ENCODE measurements around the gene KDM4B.
"Not testable (repeated sequence)": the region's sequence is repeated elsewhere in the genome, so short reads cannot be mapped to it uniquely, and the experiment has no call there.

KDM4B gene

GRCh38 chr19:5025027-5025426, 56.1 kb downstream of the KDM4B start:
- H3K4me3 ChIP-seq (ENCODE audit: low read length): no peak overlapping the region
- no peaks in the 10 kb centered on the region for H3K36me3 ChIP-seq (ENCODE audit: control insufficient read depth, insufficient read depth, low read length)
- H3K27ac ChIP-seq (ENCODE audit: low read depth, low read length): no peak overlapping the region
- H3K27me3 ChIP-seq (ENCODE audit: control insufficient read depth, insufficient read depth, low read length): no peaks in the 10 kb centered on the region
- H3K9ac ChIP-seq (ENCODE audit: low read length): no peak overlapping the region
- H3K4me1 ChIP-seq (ENCODE audit: control insufficient read depth, insufficient read depth, low read length): peaks cover 9% of the 10 kb centered on the region

DNA sequence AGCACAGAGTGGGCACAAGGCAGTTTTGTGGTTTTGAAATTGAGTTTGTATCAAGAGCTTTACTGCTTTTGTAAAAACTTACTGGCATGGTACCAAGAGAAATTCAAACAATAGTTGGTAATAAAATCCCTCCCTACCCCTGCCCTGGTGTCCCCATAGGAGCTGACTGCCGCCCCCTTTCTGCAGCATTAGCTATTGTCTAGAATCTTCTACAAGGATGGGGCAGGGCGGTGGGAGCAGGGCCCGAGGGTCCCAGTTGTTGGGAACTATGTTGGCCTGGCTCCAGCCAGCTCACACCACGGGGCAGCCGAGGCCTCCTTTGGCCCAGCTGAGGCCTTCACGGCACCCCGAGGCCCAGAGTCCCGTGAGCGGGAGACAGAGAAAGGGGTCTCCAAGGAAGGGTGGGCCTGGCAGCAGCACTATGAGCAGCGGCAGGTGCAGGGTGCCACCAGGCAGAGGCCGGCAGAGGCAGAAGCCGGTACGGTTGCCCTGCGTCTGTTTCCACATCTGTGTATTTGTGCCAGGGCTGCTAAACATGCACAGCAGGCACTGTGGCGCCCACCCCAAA, 57.9 kb downstream of the KDM4B start:
- Histone ChIP-seq H3K4me1 (ENCODE audit: control insufficient read depth, insufficient read depth, low read length) (peaks cover 14% of the 10 kb centered on the region), H3K27ac (ENCODE audit: low read depth, low read length) (no peak overlapping the region), H3K27me3 (ENCODE audit: control insufficient read depth, insufficient read depth, low read length) (no peaks in the 10 kb centered on the region), H3K4me3 (ENCODE audit: low read length) (no peak overlapping the region), H3K9ac (ENCODE audit: low read length) (no peak overlapping the region), H3K36me3 (ENCODE audit: control insufficient read depth, insufficient read depth, low read length) (no peaks in the 10 kb centered on the region)

GRCh38 chr19:5028229-5028886, 59.4 kb downstream of the KDM4B start:
- H3K4me3 ChIP-seq (ENCODE audit: low read length): no peak overlapping the region
- peaks cover 13% of the 10 kb centered on the region for H3K4me1 ChIP-seq (ENCODE audit: control insufficient read depth, insufficient read depth, low read length)
- H3K27ac ChIP-seq (ENCODE audit: low read depth, low read length): no peak overlapping the region
- H3K9ac ChIP-seq (ENCODE audit: low read length): no peak overlapping the region
- no peaks in the 10 kb centered on the region for H3K36me3 ChIP-seq (ENCODE audit: control insufficient read depth, insufficient read depth, low read length)
- no peaks in the 10 kb centered on the region for H3K27me3 ChIP-seq (ENCODE audit: control insufficient read depth, insufficient read depth, low read length)

DNA sequence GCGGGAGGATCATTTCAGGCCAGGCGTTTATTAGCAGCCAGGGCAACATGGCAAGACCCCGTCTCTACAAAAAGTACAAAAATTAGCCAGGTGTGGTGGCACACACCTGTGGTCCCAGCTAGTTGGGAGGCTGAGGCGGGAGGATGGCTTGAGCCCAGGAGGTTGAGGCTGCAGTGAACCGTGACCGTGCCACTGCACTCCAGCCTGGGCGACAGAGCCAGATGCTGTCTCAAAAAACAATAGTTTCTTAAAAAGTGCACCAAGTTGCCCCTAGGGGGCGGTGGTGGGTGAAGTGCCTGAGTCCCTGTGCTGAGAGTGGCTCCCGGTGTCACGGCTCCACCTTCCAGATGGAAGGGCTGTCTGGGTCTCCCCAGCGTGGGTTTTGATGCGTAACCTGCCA, 60.7 kb downstream of the KDM4B start:
- not testable (repeated sequence) for H3K9ac ChIP-seq (ENCODE audit: low read length); H3K27me3 ChIP-seq (ENCODE audit: control insufficient read depth, insufficient read depth, low read length); H3K36me3 ChIP-seq (ENCODE audit: control insufficient read depth, insufficient read depth, low read length); H3K4me1 ChIP-seq (ENCODE audit: control insufficient read depth, insufficient read depth, low read length); H3K4me3 ChIP-seq (ENCODE audit: low read length); H3K27ac ChIP-seq (ENCODE audit: low read depth, low read length)

DNA sequence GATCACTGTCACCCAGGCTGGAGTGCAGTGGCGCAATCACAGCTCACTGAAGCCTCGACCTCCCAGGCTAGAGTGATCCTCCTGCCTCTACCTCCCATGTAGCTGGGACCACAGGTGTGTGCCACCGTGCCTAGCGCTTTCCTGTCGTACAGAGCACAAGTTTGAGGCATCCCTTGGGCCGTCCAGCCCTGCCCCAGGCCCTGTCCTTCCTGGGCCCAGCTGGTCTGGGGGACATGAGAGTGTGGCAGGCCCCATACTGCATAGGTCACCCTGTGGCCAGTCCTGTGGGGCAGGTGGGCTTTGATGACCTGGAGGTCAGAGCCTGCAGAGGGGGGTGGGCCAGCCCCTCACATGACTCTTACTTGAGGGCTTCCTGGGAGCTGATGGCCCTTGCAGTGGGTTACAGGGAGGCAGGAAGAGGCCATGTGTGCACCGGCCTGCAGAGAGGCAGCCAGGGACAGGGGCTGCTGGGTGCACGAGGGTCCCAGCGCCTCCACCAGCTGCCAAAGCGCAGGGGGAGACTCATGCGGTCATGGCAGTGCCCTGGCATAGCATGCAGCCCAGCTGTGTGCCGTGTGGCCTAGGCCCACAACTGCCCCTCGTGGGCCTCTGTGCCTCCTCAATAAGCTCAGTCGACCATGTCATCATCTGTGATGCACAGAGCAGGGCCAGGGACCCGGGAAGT, 61.4 kb downstream of the KDM4B start:
- peaks cover 9% of the 10 kb centered on the region for H3K36me3 ChIP-seq (ENCODE audit: control insufficient read depth, insufficient read depth, low read length)
- no peak overlapping the region for H3K4me3 ChIP-seq (ENCODE audit: low read length)
- no peaks in the 10 kb centered on the region for H3K27me3 ChIP-seq (ENCODE audit: control insufficient read depth, insufficient read depth, low read length)
- H3K4me1 ChIP-seq (ENCODE audit: control insufficient read depth, insufficient read depth, low read length): peaks cover 12% of the 10 kb centered on the region
- H3K27ac ChIP-seq (ENCODE audit: low read depth, low read length): no peak overlapping the region
- no peak overlapping the region for H3K9ac ChIP-seq (ENCODE audit: low read length)

- Histone ChIP-seq H3K9ac (ENCODE audit: low read length) (no peak overlapping the region), H3K4me3 (ENCODE audit: low read length) (no peak overlapping the region), H3K4me1 (ENCODE audit: control insufficient read depth, insufficient read depth, low read length) (peaks cover 17% of the 10 kb centered on the region), H3K27me3 (ENCODE audit: control insufficient read depth, insufficient read depth, low read length) (no peaks in the 10 kb centered on the region), H3K36me3 (ENCODE audit: control insufficient read depth, insufficient read depth, low read length) (peaks cover 9% of the 10 kb centered on the region), H3K27ac (ENCODE audit: low read depth, low read length) (no peak overlapping the region)
These were observed 61.9 kb downstream of the KDM4B start for GRCh38 chr19:5030822-5031221.

GRCh38 chr19:5031231-5032100, 62.6 kb downstream of the KDM4B start:
- Histone ChIP-seq H3K36me3 (ENCODE audit: control insufficient read depth, insufficient read depth, low read length) (peaks cover 9% of the 10 kb centered on the region), H3K4me3 (ENCODE audit: low read length) (no peak overlapping the region), H3K27me3 (ENCODE audit: control insufficient read depth, insufficient read depth, low read length) (no peaks in the 10 kb centered on the region), H3K4me1 (ENCODE audit: control insufficient read depth, insufficient read depth, low read length) (peaks cover 18% of the 10 kb centered on the region), H3K27ac (ENCODE audit: low read depth, low read length) (no peak overlapping the region), H3K9ac (ENCODE audit: low read length) (no peak overlapping the region)

- peaks cover 9% of the 10 kb centered on the region for H3K36me3 ChIP-seq (ENCODE audit: control insufficient read depth, insufficient read depth, low read length)
- H3K4me1 ChIP-seq (ENCODE audit: control insufficient read depth, insufficient read depth, low read length): peaks cover 20% of the 10 kb centered on the region
- H3K27ac ChIP-seq (ENCODE audit: low read depth, low read length): no peak overlapping the region
- H3K27me3 ChIP-seq (ENCODE audit: control insufficient read depth, insufficient read depth, low read length): no peaks in the 10 kb centered on the region
- H3K4me3 ChIP-seq (ENCODE audit: low read length): no peak overlapping the region
- no peak overlapping the region for H3K9ac ChIP-seq (ENCODE audit: low read length)
These were observed 63.4 kb downstream of the KDM4B start for GRCh38 chr19:5032101-5032967.

DNA sequence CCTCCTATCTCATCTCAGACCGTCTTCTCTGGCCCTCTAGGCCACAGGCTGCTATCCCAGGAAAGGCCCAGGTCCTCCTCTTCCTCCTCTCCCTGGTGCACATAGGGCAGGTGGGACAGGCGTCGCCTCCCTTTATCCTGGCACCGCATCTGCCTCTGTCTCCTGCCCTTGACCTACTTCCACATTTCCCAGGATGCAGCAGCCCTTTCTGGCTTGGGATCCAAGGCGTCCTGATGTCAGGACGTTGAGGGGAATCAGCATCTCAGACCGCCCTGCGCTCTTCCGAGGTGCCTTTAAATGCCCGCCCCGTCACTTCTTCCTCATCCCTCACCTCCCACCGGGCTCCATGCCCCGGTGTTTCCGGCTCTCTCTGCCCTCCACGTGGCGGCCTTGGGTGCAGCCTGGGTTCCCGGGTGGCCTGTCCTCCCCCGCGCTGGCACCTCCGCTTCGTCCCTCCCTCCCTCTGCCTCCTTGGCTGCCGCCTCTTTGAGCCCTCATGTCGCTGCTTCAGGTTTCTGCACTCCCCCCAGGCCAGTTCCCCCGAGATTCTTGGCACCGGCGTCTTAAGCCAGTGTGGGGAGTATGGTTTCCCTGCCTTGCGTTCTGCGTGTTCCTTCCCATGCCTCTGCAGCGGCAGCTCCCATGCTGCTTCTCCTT, 66.3 kb downstream of the KDM4B start:
- no peak overlapping the region for H3K27ac ChIP-seq (ENCODE audit: low read depth, low read length)
- H3K36me3 ChIP-seq (ENCODE audit: control insufficient read depth, insufficient read depth, low read length): peaks cover 11% of the 10 kb centered on the region
- no peak overlapping the region for H3K9ac ChIP-seq (ENCODE audit: low read length)
- peaks cover 23% of the 10 kb centered on the region for H3K4me1 ChIP-seq (ENCODE audit: control insufficient read depth, insufficient read depth, low read length)
- H3K27me3 ChIP-seq (ENCODE audit: control insufficient read depth, insufficient read depth, low read length): no peaks in the 10 kb centered on the region
- H3K4me3 ChIP-seq (ENCODE audit: low read length): no peak overlapping the region

DNA sequence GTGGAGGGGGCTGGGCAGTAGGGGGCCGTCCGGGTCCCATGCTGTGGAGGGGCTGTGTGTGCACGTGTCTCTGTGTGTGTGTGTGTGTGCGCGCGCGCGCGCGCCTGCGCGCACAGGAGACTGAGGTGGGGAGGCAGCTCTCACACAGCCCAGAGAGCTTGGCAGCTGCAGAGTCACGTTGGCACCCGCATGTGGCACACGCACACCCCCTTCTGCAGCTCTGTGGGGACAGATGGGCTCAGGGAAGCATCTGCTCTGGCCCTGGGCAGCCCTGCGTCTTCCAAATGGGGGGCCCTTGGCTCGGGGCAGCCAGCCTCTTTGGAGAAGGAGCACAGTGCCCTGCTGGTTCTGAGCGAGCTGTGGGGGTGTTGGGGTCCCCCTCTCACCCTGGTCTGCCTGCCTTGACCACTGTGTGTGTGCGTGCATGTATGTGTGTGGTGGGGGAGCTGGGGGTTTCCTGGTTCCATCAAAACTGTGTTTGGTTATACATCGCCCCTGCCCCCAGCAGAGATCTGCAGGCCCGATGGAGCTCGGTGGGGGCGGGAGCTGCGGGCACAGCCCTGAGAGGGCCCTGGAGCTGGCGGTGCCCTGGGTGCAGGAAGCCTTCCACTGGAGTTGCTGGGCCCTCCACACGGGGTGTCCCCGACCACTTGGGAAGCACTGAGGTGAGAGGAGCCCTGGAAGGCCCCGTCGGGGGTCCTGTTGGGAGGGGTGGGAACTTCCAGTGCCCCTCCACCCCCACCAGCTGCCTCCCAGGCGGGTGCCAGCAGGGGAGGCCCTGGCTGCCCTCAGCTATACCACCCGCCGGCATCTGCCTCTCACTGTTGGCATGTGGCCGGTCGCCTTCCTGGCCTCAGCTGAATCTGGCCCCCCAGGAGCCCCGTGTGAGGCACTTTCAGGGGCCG, 67.1 kb downstream of the KDM4B start:
- no peaks in the 10 kb centered on the region for H3K27me3 ChIP-seq (ENCODE audit: control insufficient read depth, insufficient read depth, low read length)
- H3K27ac ChIP-seq (ENCODE audit: low read depth, low read length): no peak overlapping the region
- H3K4me1 ChIP-seq (ENCODE audit: control insufficient read depth, insufficient read depth, low read length): peaks cover 23% of the 10 kb centered on the region
- H3K9ac ChIP-seq (ENCODE audit: low read length): no peak overlapping the region
- no peak overlapping the region for H3K4me3 ChIP-seq (ENCODE audit: low read length)
- H3K36me3 ChIP-seq (ENCODE audit: control insufficient read depth, insufficient read depth, low read length): peaks cover 15% of the 10 kb centered on the region

Data from rectal smooth muscle tissue (tissue), 1 donor.